ENCODE measurements around the gene HCN3.

HCN3 gene

DNA sequence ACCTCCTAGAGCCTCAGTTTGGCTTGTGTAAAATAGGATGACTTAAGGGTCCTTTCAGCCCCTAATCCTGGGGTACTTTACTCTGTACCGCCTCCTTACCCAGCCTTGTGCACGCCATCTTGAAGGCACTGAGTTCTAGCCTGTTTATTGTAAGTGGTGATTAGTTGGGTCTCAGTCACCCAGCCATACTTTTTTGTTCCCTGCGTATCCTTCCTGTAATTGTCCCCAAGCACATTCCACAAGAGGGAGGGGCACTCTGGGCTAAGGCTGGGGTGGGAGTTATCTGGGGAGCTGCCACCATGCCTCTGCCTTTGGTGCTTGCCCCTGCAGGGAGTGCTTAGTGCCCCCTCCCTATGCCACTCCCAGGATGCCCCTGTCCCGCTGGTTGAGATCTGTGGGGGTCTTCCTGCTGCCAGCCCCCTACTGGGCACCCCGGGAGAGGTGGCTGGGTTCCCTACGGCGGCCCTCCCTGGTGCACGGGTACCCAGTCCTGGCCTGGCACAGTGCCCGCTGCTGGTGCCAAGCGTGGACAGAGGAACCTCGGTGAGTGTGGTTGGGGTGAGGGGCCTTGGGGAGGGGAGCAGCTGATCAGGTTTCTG is 32.3 kb downstream of the HCN3 start:
- no peak for DNase-seq (ENCODE audit: low spot score)
- TF ChIP-seq, protein P1, sequence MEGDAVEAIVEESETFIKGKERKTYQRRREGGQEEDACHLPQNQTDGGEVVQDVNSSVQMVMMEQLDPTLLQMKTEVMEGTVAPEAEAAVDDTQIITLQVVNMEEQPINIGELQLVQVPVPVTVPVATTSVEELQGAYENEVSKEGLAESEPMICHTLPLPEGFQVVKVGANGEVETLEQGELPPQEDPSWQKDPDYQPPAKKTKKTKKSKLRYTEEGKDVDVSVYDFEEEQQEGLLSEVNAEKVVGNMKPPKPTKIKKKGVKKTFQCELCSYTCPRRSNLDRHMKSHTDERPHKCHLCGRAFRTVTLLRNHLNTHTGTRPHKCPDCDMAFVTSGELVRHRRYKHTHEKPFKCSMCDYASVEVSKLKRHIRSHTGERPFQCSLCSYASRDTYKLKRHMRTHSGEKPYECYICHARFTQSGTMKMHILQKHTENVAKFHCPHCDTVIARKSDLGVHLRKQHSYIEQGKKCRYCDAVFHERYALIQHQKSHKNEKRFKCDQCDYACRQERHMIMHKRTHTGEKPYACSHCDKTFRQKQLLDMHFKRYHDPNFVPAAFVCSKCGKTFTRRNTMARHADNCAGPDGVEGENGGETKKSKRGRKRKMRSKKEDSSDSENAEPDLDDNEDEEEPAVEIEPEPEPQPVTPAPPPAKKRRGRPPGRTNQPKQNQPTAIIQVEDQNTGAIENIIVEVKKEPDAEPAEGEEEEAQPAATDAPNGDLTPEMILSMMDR (IDR thresholded peaks at IDR 0.05; ENCODE audit: extremely low read depth, missing control alignments): no peak

DNA sequence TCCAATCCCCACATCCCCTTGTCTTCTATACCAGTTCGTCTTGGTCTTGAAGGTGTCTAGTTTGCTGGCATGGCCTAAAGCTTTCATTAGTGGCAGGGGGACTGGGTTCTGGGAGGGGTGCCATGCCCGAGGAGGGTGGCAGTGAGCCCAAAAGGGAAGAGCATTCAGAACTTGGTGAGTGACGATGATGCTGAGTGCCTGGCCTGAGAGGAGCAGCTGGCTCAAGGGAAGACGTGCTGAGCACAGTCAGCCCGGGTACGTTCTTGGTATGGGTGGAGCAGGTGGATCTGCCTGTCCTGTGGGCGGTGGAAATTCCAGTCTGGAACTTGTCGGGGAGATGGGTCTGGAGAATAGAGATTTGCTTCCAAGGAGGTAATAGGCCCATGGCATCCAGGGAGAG is 36.0 kb downstream of the HCN3 start:
- TF ChIP-seq, protein P1 (IDR thresholded peaks at IDR 0.05; ENCODE audit: extremely low read depth, missing control alignments): no peak
- DNase-seq (ENCODE audit: low spot score): no peak

DNA sequence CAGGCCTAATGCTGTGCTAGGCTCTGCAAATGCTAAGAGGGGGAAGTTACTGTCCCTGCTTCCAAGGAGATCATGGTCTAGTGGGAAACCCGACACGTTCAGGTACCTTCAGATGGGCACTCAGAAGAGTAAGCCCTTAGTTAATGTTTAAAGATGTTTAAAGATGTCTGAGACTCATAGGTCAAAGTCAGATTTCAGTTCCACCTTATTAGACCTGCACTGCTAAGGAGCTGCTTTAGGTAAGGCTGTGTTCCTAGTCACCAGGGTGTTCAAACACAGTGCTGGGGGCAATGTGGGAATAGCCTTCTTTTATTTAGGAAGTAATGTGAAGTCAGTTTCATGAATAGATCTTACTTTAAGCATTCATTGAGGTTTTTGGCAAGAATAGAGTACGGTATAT is 39.7 kb downstream of the HCN3 start:
- TF ChIP-seq, protein P1 (IDR thresholded peaks at IDR 0.05; ENCODE audit: extremely low read depth, missing control alignments): no peak
- DNase-seq (ENCODE audit: low spot score): no peak

DNA sequence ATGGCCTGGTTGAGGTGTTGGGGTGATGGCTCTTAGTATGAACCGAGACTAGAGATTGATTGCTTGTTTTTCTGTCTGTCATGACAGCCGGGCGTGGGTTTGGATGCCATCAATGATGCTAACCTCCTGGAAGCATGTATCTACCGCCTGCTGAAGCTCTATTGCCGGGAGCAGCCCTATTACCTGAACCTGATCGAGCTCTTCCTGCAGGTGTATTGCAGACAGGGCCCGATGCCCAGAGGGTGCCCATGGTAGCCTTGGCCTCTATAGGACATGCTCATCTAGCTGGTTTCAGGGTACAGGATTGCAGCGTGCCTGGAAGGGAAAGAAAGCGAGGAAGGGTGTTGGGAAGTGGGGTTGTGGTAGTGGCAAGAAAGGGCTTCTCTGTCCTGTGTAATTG is 40.8 kb downstream of the HCN3 start:
- DNase-seq (ENCODE audit: low spot score): no peak
- TF ChIP-seq, protein P1 (IDR thresholded peaks at IDR 0.05; ENCODE audit: extremely low read depth, missing control alignments): no peak

DNA sequence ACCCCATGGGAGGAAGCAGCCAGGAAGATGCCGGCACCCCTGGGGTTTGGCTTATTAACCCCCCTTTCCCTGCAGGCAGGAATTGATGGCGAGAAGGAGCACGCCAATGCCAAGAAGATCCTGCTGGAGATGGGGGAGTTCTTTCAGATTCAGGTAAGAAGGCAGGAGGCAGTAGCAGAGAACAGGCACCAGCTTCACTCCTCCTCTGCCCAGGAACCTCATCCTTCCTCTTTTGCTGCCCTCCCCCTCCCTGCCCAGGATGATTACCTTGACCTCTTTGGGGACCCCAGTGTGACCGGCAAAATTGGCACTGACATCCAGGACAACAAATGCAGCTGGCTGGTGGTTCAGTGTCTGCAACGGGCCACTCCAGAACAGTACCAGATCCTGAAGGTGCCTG is 42.3 kb downstream of the HCN3 start:
- no peak for DNase-seq (ENCODE audit: low spot score)
- TF ChIP-seq, protein P1 (IDR thresholded peaks at IDR 0.05; ENCODE audit: extremely low read depth, missing control alignments): no peak

DNA sequence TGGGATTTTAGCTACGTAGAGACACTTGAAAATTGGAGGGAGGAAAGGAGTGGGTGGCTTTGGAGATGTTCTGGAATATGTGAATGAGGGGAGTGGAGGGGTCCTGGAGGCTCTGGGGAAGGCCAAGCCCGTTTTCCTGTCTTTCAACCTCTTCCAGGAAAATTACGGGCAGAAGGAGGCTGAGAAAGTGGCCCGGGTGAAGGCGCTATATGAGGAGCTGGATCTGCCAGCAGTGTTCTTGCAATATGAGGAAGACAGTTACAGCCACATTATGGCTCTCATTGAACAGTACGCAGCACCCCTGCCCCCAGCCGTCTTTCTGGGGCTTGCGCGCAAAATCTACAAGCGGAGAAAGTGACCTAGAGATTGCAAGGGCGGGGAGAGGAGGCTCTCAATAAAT is 43.0 kb downstream of the HCN3 start:
- TF ChIP-seq, protein P1 (IDR thresholded peaks at IDR 0.05; ENCODE audit: extremely low read depth, missing control alignments): no peak

DNA sequence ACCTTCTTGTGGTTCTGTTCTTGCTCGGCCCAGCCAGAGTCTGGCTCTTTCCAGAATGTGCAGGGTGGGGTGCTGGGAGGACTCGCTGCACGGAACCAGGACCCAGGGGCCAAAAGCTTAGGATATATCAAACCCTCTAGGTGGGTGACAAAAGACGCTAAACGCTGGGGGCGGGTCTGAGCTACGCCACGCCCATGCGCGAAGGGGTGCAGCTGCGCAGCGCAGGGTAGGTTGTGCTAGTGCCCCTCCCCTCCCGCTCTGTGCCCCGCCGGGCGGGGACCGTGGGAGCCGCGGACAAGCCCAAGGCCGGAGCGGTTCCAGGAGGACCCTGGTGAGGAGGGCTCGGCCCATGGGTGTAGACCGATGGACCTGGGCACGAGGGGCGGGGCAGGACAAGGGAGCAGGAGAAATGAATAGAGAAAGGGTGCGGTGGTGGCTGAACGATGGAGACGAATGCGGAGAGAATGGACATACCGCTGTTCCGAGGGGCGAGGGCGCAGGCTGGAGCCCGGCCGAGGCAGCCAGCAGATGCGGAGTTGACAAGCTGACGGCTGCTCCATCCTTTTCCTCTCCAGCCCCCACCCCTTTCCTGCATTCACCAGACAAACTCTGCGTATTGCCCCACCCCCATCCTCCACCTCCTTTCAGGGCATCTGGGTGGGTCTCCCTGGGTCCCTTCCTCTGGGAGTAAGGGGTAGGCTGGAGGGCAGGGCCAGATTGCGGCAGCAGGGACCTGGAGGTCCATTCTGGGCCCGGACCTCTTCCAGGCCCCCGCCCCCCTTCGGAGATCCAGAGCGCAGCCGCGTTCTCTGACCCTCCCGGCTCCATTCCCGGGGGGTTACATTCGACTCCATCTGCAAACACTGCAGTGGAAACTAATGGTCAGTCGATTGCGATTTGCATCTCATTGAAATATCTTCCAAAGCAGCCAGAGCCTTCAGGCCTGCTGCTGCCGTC is 43.7 kb downstream of the HCN3 start, which contains the start of gene RUSC1:
Gene RUSC1 (plus strand): TSS at position 234 of the 957 bp plus-strand sequence. CDS start 880 bp downstream, outside the sequence.
- DNase-seq (ENCODE audit: low spot score): peak; percentile 81
- TF ChIP-seq, protein P1 (IDR thresholded peaks at IDR 0.05; ENCODE audit: extremely low read depth, missing control alignments): no peak

More for the DNA sequence above, 43.0 kb downstream of the HCN3 start:
- no peak for DNase-seq (ENCODE audit: low spot score)
